ENCODE data around the gene CPO. TPM values are rescaled to one million over a fixed set of nuclear protein-coding genes. Genes with fewer than 3 reads are reported as not detected.

Gene CPO
- total and polyA plus RNA-seq, 2 donors = 0.19 to 0.27 TPM

Other genes starting within 250 kb of the CPO start
- gene DYTN, start 221.1 kb upstream of the CPO start, total RNA-seq = not detected
- gene DYTN, start 221.1 kb upstream of the CPO start, polyA plus RNA-seq = not detected
- gene MDH1B, start 174.2 kb upstream of the CPO start, total RNA-seq = 1.2 TPM
- gene MDH1B, start 174.2 kb upstream of the CPO start, polyA plus RNA-seq = 1.3 TPM
- 26.8 TPM for gene FASTKD2, start 173.9 kb upstream of the CPO start, total RNA-seq
- 12.9 TPM for gene FASTKD2, start 173.9 kb upstream of the CPO start, polyA plus RNA-seq
- 8.5 TPM for gene KLF7, start 226.4 kb downstream of the CPO start, total RNA-seq
- gene KLF7, start 226.4 kb downstream of the CPO start, polyA plus RNA-seq = 11.0 TPM

All from thymus (tissue), 2 donors.